ENCODE measurements around the gene NOS1AP.

Gene NOS1AP

GRCh38 chr1:162256287-162256686, 186.8 kb downstream of the NOS1AP start:
- TF ChIP-seq CTCF (IDR thresholded peaks at IDR 0.05; ENCODE audit: insufficient read depth, low read length, poor library complexity, severe bottlenecking) = no peak
- Histone ChIP-seq H3K27me3 (replicated peaks; ENCODE audit: control insufficient read depth, insufficient read depth, low read length) (no peaks in the 10 kb centered on the region; the same call in 1 of the 2 replicates), H3K4me3 (replicated peaks; ENCODE audit: low read depth, low read length) (no peak overlapping the region), H3K36me3 (ENCODE audit: control insufficient read depth, insufficient read depth, low read length) (no peaks in the 10 kb centered on the region)
- no peak for DNase-seq (ENCODE audit: extremely low read depth, insufficient read length)

GRCh38 chr1:162258394-162258793, 188.9 kb downstream of the NOS1AP start:
- no peaks in the 10 kb centered on the region for H3K36me3 ChIP-seq (ENCODE audit: control insufficient read depth, insufficient read depth, low read length)
- no peaks in the 10 kb centered on the region; the same call in 1 of the 2 replicates for H3K27me3 ChIP-seq (replicated peaks; ENCODE audit: control insufficient read depth, insufficient read depth, low read length)
- no peak for DNase-seq (ENCODE audit: extremely low read depth, insufficient read length)
- no peak for TF ChIP-seq CTCF (IDR thresholded peaks at IDR 0.05; ENCODE audit: insufficient read depth, low read length, poor library complexity, severe bottlenecking)
- H3K4me3 ChIP-seq (replicated peaks; ENCODE audit: low read depth, low read length) = no peak overlapping the region

- TF ChIP-seq CTCF (IDR thresholded peaks at IDR 0.05; ENCODE audit: insufficient read depth, low read length, poor library complexity, severe bottlenecking) = no peak
- Histone ChIP-seq H3K36me3 (ENCODE audit: control insufficient read depth, insufficient read depth, low read length) (no peaks in the 10 kb centered on the region), H3K4me3 (replicated peaks; ENCODE audit: low read depth, low read length) (no peak overlapping the region), H3K27me3 (replicated peaks; ENCODE audit: control insufficient read depth, insufficient read depth, low read length) (no peaks in the 10 kb centered on the region; the same call in 1 of the 2 replicates)
- no peak for DNase-seq (ENCODE audit: extremely low read depth, insufficient read length)
Measured at GRCh38 chr1:162259894-162260455, 190.5 kb downstream of the NOS1AP start.

- DNase-seq (ENCODE audit: extremely low read depth, insufficient read length) = no peak
- Histone ChIP-seq H3K27me3 (replicated peaks; ENCODE audit: control insufficient read depth, insufficient read depth, low read length) (no peaks in the 10 kb centered on the region), H3K4me3 (replicated peaks; ENCODE audit: low read depth, low read length) (no peak overlapping the region), H3K36me3 (ENCODE audit: control insufficient read depth, insufficient read depth, low read length) (no peaks in the 10 kb centered on the region)
- no peak for TF ChIP-seq CTCF (IDR thresholded peaks at IDR 0.05; ENCODE audit: insufficient read depth, low read length, poor library complexity, severe bottlenecking)
Measured at GRCh38 chr1:162264108-162264507, 194.6 kb downstream of the NOS1AP start.

GRCh38 chr1:162265983-162266382, 196.5 kb downstream of the NOS1AP start:
- DNase-seq (ENCODE audit: extremely low read depth, insufficient read length) = no peak
- H3K27me3 ChIP-seq (replicated peaks; ENCODE audit: control insufficient read depth, insufficient read depth, low read length) = no peaks in the 10 kb centered on the region
- no peak overlapping the region for H3K4me3 ChIP-seq (replicated peaks; ENCODE audit: low read depth, low read length)
- TF ChIP-seq CTCF (IDR thresholded peaks at IDR 0.05; ENCODE audit: insufficient read depth, low read length, poor library complexity, severe bottlenecking) = no peak
- H3K36me3 ChIP-seq (ENCODE audit: control insufficient read depth, insufficient read depth, low read length) = no peaks in the 10 kb centered on the region
